Measurements from ENCODE around the gene ANGPTL7.

- TF ChIP-seq CTCF (IDR thresholded peaks at IDR 0.05) (no peak), MAX (IDR thresholded peaks at IDR 0.05) (no peak), POLR2A (IDR thresholded peaks at IDR 0.05; ENCODE audit: low read length) (no peak), RAD21 (conservative IDR thresholded peaks at IDR 0.05 in 1 of 2, IDR thresholded peaks at IDR 0.05 in 1 of 2) (no peak), MAZ (IDR thresholded peaks at IDR 0.05; ENCODE audit: borderline replicate concordance, low read depth, low read length) (no peak), RCOR1 (IDR thresholded peaks at IDR 0.05; ENCODE audit: low read depth, low read length) (no peak), BHLHE40 (IDR thresholded peaks at IDR 0.05; ENCODE audit: low read depth, low read length) (no peak), CHD4 (IDR thresholded peaks at IDR 0.05; ENCODE audit: borderline replicate concordance) (no peak), CHD2 (IDR thresholded peaks at IDR 0.05; ENCODE audit: low read length, partially characterized antibody) (no peak), MYC (IDR thresholded peaks at IDR 0.05; ENCODE audit: borderline replicate concordance, low read length) (no peak), ESRRA (IDR thresholded peaks at IDR 0.05; ENCODE audit: borderline replicate concordance, low read length) (no peak), CBX8 (IDR thresholded peaks at IDR 0.05) (no peak)
These were observed 45.2 kb upstream of the ANGPTL7 start for GRCh38 chr1:11143907-11144306.

Data from A549 (cell line).